Measurements from ENCODE around the gene DPF1. TPM values are rescaled to one million over a fixed set of nuclear protein-coding genes. Genes with fewer than 3 reads are reported as not detected.

DPF1 gene
- total and polyA plus RNA-seq, 2 donors (not counting 1 experiment from before 2014, with no cell fraction given), result not detected

DNA sequence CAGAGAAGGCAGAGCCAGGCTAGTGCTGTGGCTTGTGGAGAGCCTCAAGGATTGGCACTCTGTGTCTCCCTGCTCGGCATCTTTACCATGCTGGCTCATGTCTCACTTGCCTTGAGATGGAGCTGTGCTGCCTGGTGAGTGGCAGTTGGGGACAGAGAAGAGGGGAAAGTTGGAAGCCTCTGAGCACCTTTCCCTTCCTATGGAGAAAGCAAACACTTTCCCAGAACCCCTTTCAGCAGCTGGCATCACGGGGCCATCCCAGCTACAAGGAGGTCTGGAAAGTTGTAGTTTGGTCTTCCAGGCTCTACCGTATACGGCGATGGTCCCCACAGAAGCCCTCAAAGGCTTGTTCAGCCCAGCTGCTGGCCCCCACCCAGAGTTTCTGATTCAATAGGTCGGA, 58.7 kb downstream of the DPF1 start:
- H4K20me1 ChIP-seq (ENCODE audit: control insufficient read depth, insufficient read depth, low read length, poor library complexity, severe bottlenecking), result peaks cover 44% of the 10 kb centered on the region
- peaks cover 0 to 21% (median 10%) of the 10 kb centered on the region in 3 donors for H3K9me3 ChIP-seq (ENCODE audit: control extremely low read depth in 1 of 3, control insufficient read depth in 2 of 3, insufficient read depth in 1 of 3, low read length in 2 of 3)
- no peak overlapping the region for H3K27ac Mint-ChIP-seq
- intact Hi-C loops (cut with micrococcal nuclease), result no loop called here
- no peak for DNase-seq
- no peak overlapping the region for H3K9ac ChIP-seq (ENCODE audit: low read length)
- H3K4me1 ChIP-seq (ENCODE audit: control insufficient read depth in 2 of 2, insufficient read depth in 2 of 2, low read length in 2 of 2), result no peaks in the 10 kb centered on the region
- no peaks in the 10 kb centered on the region for H3K4me1 Mint-ChIP-seq
- POLR2A ChIA-PET, result no interaction called here
- no peaks in the 10 kb centered on the region for H3K27me3 ChIP-seq (replicated peaks in 1 of 4; ENCODE audit: control extremely low read depth in 1 of 4, control insufficient read depth in 3 of 4, insufficient read depth in 4 of 4, low read length in 3 of 4)
- no peak for ATAC-seq (ENCODE audit: low read depth)
- no peak overlapping the region for H3K4me3 Mint-ChIP-seq
- CTCF ChIA-PET, result no interaction called here
- H3K79me2 ChIP-seq (ENCODE audit: control insufficient read depth, insufficient read depth, low read length), result peaks cover 18% of the 10 kb centered on the region
- H3K27ac ChIP-seq (ENCODE audit: low read length in 2 of 2), result no peak overlapping the region
- H3K36me3 ChIP-seq (replicated peaks in 1 of 2; ENCODE audit: control extremely low read depth in 1 of 2, control insufficient read depth in 1 of 2, extremely low read depth in 1 of 2, insufficient read depth in 2 of 2, low read length in 1 of 2), result peaks cover 5 to 85% of the 10 kb centered on the region in 2 experiments
- no peak overlapping the region for H3K4me3 ChIP-seq (ENCODE audit: control extremely low read depth in 1 of 5, extremely low read depth in 1 of 5, insufficient read depth in 1 of 5, low read depth in 2 of 5, low read length in 4 of 5)
- no peak overlapping the region for H2AFZ ChIP-seq (ENCODE audit: insufficient read depth, low read depth, low read length, poor library complexity, severe bottlenecking)
- H3K27me3 Mint-ChIP-seq, result no peaks in the 10 kb centered on the region
- WGBS (ENCODE audit: insufficient coverage), result 100% methylated on average over 4 of the region's 6 CpGs
- TF ChIP-seq EZH2 (IDR thresholded peaks at IDR 0.05; ENCODE audit: borderline replicate concordance, insufficient read depth, low read depth, low read length, poor library complexity, severe bottlenecking), result no peak
- TF ChIP-seq, protein P1, sequence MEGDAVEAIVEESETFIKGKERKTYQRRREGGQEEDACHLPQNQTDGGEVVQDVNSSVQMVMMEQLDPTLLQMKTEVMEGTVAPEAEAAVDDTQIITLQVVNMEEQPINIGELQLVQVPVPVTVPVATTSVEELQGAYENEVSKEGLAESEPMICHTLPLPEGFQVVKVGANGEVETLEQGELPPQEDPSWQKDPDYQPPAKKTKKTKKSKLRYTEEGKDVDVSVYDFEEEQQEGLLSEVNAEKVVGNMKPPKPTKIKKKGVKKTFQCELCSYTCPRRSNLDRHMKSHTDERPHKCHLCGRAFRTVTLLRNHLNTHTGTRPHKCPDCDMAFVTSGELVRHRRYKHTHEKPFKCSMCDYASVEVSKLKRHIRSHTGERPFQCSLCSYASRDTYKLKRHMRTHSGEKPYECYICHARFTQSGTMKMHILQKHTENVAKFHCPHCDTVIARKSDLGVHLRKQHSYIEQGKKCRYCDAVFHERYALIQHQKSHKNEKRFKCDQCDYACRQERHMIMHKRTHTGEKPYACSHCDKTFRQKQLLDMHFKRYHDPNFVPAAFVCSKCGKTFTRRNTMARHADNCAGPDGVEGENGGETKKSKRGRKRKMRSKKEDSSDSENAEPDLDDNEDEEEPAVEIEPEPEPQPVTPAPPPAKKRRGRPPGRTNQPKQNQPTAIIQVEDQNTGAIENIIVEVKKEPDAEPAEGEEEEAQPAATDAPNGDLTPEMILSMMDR (IDR thresholded peaks at IDR 0.05), result no peak
- no peak overlapping the region for H3K4me2 ChIP-seq (replicated peaks; ENCODE audit: low read depth, low read length, poor library complexity, severe bottlenecking)
- H3K9me3 Mint-ChIP-seq (ENCODE audit: insufficient read depth), result no peaks in the 10 kb centered on the region

DNA sequence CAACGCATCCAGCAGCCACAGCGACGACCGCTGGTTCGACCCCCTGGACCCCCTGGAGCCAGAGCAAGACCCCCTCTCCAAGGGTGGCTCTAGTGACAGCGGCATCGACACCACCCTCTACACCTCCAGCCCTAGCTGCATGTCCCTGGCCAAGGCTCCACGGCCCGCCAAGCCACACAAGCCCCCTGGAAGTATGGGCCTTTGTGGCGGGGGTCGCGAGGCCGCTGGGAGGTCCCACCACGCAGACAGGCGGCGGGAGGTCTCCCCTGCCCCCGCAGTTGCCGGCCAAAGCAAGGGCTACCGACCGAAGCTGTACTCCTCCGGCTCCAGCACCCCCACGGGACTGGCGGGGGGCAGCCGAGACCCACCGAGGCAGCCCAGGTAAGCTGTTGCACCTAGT, 59.5 kb downstream of the DPF1 start:
- Histone ChIP-seq H3K9ac (ENCODE audit: low read length) (no peak overlapping the region), H3K4me2 (replicated peaks; ENCODE audit: low read depth, low read length, poor library complexity, severe bottlenecking) (no peak overlapping the region), H4K20me1 (ENCODE audit: control insufficient read depth, insufficient read depth, low read length, poor library complexity, severe bottlenecking) (peaks cover 37% of the 10 kb centered on the region), H2AFZ (ENCODE audit: insufficient read depth, low read depth, low read length, poor library complexity, severe bottlenecking) (no peak overlapping the region), H3K4me3 (ENCODE audit: control extremely low read depth in 1 of 5, extremely low read depth in 1 of 5, insufficient read depth in 1 of 5, low read depth in 2 of 5, low read length in 4 of 5) (no peak overlapping the region), H3K36me3 (replicated peaks in 1 of 2; ENCODE audit: control extremely low read depth in 1 of 2, control insufficient read depth in 1 of 2, extremely low read depth in 1 of 2, insufficient read depth in 2 of 2, low read length in 1 of 2) (peaks cover 5 to 81% of the 10 kb centered on the region in 2 experiments), H3K27ac (ENCODE audit: low read length in 2 of 2) (no peak overlapping the region), H3K4me1 (ENCODE audit: control insufficient read depth in 2 of 2, insufficient read depth in 2 of 2, low read length in 2 of 2) (no peaks in the 10 kb centered on the region), H3K9me3 (ENCODE audit: control extremely low read depth in 1 of 3, control insufficient read depth in 2 of 3, insufficient read depth in 1 of 3, low read length in 2 of 3) (peaks cover 0 to 22% (median 10%) of the 10 kb centered on the region in 3 donors), H3K79me2 (ENCODE audit: control insufficient read depth, insufficient read depth, low read length) (peaks cover 15% of the 10 kb centered on the region), H3K27me3 (replicated peaks in 1 of 4; ENCODE audit: control extremely low read depth in 1 of 4, control insufficient read depth in 3 of 4, insufficient read depth in 4 of 4, low read length in 3 of 4) (no peaks in the 10 kb centered on the region)
- ChIA-PET CTCF (no interaction called here), POLR2A (no interaction called here)
- Mint-ChIP-seq H3K27ac (no peak overlapping the region), H3K4me1 (no peaks in the 10 kb centered on the region), H3K27me3 (no peaks in the 10 kb centered on the region), H3K9me3 (ENCODE audit: insufficient read depth) (no peaks in the 10 kb centered on the region), H3K4me3 (no peak overlapping the region)
- intact Hi-C loops (cut with micrococcal nuclease), result no loop called here
- 99% methylated on average over 21 of the region's 25 CpGs for WGBS (ENCODE audit: insufficient coverage)
- DNase-seq (no peak), ATAC-seq (ENCODE audit: low read depth) (no peak)
- TF ChIP-seq EZH2 (IDR thresholded peaks at IDR 0.05; ENCODE audit: borderline replicate concordance, insufficient read depth, low read depth, low read length, poor library complexity, severe bottlenecking), result no peak
- TF ChIP-seq, protein P1 (IDR thresholded peaks at IDR 0.05), result no peak
